Posterior cingulate gyrus (tissue), 11 donors: ENCODE measurements around the gene CCNL1.
"Not testable (repeated sequence)": the region's sequence is repeated elsewhere in the genome, so short reads cannot be mapped to it uniquely, and the experiment has no call there.

Source experiments
- DNase-seq, 10 donors: peaks; one replicate each; pipeline versions ENCODE4 v3.0.0 to v3.0.0-alpha.2; 2020 to 2021; ENCODE audit warnings: mixed read lengths in 3 of 10
- intact Hi-C: fragments of 100-400 bp; cut with DNase I; formaldehyde crosslinking; loops from one replicate; pipeline ENCODE4 v1.15.1; 2023

CCNL1 gene

DNA sequence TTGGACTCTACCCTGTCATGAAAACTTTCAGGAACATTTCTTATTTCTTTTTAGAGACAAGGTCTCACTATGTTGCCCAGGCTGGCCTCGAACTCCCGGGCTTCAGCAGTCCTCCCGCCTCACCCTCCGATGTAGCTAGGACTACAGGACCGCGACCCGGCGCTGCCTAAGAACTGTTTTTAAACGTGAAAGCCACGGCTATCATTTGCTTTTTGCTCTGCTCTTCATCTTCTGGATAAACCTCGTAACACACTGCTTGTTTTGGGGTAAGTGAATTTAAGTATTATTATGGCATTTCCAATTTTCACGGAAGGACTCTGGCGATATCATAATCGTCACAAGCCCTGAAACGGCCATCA, 14.3 kb upstream of the CCNL1 start:
- intact Hi-C loops: loop anchor here (1.0 kb wide), 1 partner anchor 14 kb away; the partner anchor contains the start of gene CCNL1
- peak in 5 of 10 donors; percentile 15 to 82 (median 68) for DNase-seq

GRCh38 chr3:157173343-157173742, 13.4 kb upstream of the CCNL1 start:
- DNase-seq, intact Hi-C loops: not testable (repeated sequence)

- no peak for DNase-seq
- intact Hi-C loops: no loop called here
These were observed 12.8 kb upstream of the CCNL1 start for GRCh38 chr3:157172746-157173145.

- intact Hi-C loops: no loop called here
- no peak for DNase-seq
These were observed 10.9 kb upstream of the CCNL1 start for GRCh38 chr3:157170861-157171260.

DNA sequence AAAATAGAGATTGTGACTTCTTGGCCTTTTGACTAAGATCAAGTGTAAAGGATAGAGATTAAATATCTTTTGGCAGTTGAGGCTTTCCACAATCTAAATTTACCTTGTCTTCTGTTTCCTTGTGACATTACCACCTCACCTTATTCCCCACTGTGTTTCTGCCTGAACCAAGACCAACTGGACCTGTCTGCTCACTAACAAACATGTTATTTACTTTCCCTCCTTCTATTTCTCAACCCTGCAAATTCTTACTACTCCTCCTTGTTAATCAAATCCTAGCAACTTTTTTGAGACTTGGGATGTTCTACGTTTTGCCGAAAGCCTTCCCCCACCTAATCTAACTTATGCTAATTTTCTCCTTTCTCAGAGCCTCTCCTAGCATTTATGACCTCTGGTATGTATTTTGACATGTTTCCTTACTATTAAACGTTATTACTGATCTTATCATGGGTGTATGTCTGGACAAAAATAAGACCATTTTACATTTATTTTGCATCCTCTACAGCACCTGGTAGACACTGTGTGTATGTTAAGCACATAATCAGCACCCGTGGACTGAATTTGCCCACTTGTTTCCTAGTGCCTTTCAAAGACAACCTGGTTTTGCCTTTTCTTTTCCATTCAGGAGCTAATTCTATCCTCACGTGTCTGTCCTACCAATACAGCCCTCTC, 7.6 kb upstream of the CCNL1 start:
- intact Hi-C loops: no loop called here
- DNase-seq: no peak

GRCh38 chr3:157166561-157166960, 6.6 kb upstream of the CCNL1 start:
- DNase-seq: no peak
- intact Hi-C loops: no loop called here

- no peak for DNase-seq
- intact Hi-C loops: no loop called here
These were observed 6.2 kb upstream of the CCNL1 start for GRCh38 chr3:157166115-157166514.

- intact Hi-C loops: no loop called here
- DNase-seq: peak in 1 of 10 donors; percentile 72
These were observed 3.4 kb upstream of the CCNL1 start for GRCh38 chr3:157163217-157163953.

DNA sequence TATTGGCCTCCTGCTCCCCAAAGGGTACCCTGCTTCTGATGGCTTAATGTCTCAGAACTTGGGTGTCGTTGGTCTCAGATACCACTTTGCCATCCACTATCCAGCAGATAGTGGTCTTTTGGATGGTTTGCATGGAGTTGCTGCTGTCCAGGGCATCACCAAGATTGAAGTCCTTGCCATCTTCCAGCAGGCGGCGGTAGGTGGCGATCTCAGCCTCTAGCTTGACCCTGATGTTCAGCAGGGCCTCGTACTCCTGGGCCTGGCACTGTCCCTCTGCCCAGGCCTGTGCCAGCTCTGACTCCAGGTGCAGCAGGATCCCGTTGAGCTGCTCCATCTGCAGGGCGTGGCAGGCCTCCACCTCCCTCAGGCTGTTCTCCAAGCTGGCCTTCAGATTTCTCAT, 2.7 kb upstream of the CCNL1 start:
- DNase-seq, intact Hi-C loops: not testable (repeated sequence)

GRCh38 chr3:157160658-157161424, 894 bp upstream of the CCNL1 start:
- intact Hi-C loops: loop anchor here (1.0 kb wide), 1 partner anchor 13 kb away; no protein-coding TSS in a partner anchor

DNA sequence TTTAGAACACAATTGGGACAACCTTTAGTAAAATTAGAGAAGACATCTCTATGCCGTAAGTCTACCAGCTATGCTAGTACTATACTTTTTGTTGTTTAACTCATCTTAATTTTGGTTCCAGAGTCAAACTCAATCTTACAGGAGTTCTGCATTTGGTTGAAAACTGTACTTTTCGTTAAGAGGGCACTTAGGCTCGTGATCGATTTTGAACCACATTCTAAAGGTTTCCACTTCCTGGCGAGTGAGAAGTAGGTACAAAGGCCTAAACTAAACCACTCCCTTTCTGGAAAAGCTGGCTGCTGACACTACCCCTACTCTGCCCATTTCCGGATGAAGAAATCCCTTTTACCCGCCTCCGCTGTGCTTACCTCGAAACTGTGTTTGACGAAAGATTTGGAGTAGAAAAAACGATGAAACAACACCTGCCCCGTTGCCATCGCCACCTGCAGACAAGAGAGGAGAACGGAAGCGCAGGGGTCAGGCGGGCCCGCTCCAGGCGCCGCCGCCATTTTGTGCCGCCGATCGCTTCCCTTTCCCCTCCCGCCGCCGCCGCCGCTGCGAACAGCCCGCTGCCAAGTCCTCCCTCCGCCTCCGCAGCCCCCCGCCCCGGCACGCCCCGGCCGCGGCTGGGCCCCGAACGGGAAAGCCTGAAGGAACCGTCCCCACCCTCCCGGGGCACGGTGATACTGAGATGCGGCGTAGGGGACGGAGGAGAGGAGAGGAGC, 748 bp downstream of the CCNL1 start:
- DNase-seq: peak in 7 of 10 donors; percentile 31 to 90 (median 61)
- intact Hi-C loops: no loop called here

More at GRCh38 chr3:157160658-157161424, 894 bp upstream of the CCNL1 start:
- peak in 3 of 10 donors; percentile 60 to 90 (median 85) for DNase-seq

GRCh38 chr3:157157836-157158235, 2.1 kb downstream of the CCNL1 start:
- intact Hi-C loops: no loop called here
- DNase-seq: no peak

- intact Hi-C loops: no loop called here
- no peak for DNase-seq
These were observed 2.9 kb downstream of the CCNL1 start for GRCh38 chr3:157156837-157157635.

- DNase-seq: no peak
- intact Hi-C loops: no loop called here
These were observed 4.4 kb downstream of the CCNL1 start for GRCh38 chr3:157155591-157155990.

- DNase-seq: no peak
- intact Hi-C loops: no loop called here
These were observed 5.2 kb downstream of the CCNL1 start for GRCh38 chr3:157154563-157155330.

GRCh38 chr3:157152930-157153329, 7.0 kb downstream of the CCNL1 start:
- no peak for DNase-seq
- intact Hi-C loops: no loop called here

DNA sequence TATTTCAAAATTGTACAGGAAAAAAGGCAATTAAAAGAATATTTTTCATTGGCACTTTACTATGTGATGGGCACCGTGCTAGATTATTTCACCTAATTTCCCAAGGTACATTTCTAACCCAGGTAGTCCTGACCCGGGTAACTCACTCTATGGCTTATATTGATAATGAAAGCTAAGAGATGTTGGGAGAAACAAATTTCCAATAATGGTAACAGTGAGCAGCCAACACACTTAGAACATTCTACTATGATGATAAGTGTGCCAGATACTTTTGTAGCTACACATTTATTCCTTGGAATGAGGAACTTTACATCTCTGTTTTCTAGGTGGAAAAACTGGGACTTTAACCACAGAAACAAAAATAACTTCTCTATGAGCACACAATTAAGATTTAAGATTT, 7.5 kb downstream of the CCNL1 start:
- intact Hi-C loops: no loop called here
- DNase-seq: no peak

- no peak for DNase-seq
- intact Hi-C loops: no loop called here
These were observed 8.3 kb downstream of the CCNL1 start for GRCh38 chr3:157151627-157152026.

DNA sequence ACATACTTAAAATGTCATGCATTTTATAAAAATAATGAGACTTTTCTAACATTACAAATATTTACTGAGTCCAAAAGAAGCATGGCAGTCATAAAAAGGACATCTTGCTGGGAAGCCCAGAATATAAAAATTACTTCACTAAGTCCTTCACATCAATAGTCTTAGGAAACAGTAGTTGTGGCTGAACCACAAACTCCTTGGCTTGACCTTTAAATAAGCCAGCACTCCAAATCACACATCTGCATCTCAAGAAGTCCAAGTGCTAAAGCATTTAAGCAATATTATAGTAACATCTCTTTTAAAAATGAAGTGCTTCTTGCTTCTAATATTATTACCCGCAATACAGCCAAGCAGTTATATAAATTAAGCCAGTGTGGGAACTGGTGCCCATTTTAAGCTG, 8.8 kb downstream of the CCNL1 start:
- intact Hi-C loops: no loop called here
- no peak for DNase-seq
